ENCODE measurements around the gene TIGAR. TPM values are rescaled to one million over a fixed set of nuclear protein-coding genes. Genes with fewer than 3 reads are reported as not detected.
A peak's percentile ranks its signal among the peaks of the same experiment; 100 is the strongest.

Gene TIGAR
- total RNA-seq, 2 donors from 2014 or later = 1.9 to 6.6 TPM

GRCh38 chr12:4312251-4312650, 8.8 kb upstream of the TIGAR start:
- Histone ChIP-seq H3K36me3 (no peaks in the 10 kb centered on the region), H3K4me3 (no peak overlapping the region), H3K27me3 (replicated peaks; ENCODE audit: insufficient read depth) (no peaks in the 10 kb centered on the region), H3K27ac (no peak overlapping the region), H3K9me3 (no peaks in the 10 kb centered on the region), H3K4me1 (replicated peaks) (no peaks in the 10 kb centered on the region)
- TF ChIP-seq POLR2AphosphoS5 (IDR thresholded peaks at IDR 0.05) (no peak), POLR2A (IDR thresholded peaks at IDR 0.05) (no peak), CTCF (IDR thresholded peaks at IDR 0.05) (no peak)
- intact Hi-C loops (cut with DNase I) = no loop called here
- WGBS = 83% methylated on average over 2 of the region's 2 CpGs
- DNase-seq (ENCODE audit: low spot score) = no peak

- peak overlapping the region; percentile 69 to 85 for H3K4me3 ChIP-seq
- TF ChIP-seq POLR2A (IDR thresholded peaks at IDR 0.05) = no peak
- no peak for TF ChIP-seq POLR2AphosphoS5 (IDR thresholded peaks at IDR 0.05)
- TF ChIP-seq CTCF (IDR thresholded peaks at IDR 0.05) = no peak
- no peaks in the 10 kb centered on the region for H3K36me3 ChIP-seq
- no peak for DNase-seq (ENCODE audit: low spot score)
- no peaks in the 10 kb centered on the region for H3K4me1 ChIP-seq (replicated peaks)
- WGBS = under 1% methylated on average over 13 of the region's 13 CpGs
- no peaks in the 10 kb centered on the region for H3K27me3 ChIP-seq (replicated peaks; ENCODE audit: insufficient read depth)
- no peaks in the 10 kb centered on the region for H3K9me3 ChIP-seq
- H3K27ac ChIP-seq = peak overlapping the region; percentile 64 to 72
- intact Hi-C loops (cut with DNase I) = no loop called here
Observed at GRCh38 chr12:4320497-4320852, 538 bp upstream of the TIGAR start.

- DNase-seq (ENCODE audit: low spot score) = no peak
- TF ChIP-seq POLR2A (IDR thresholded peaks at IDR 0.05) = no peak
- TF ChIP-seq POLR2AphosphoS5 (IDR thresholded peaks at IDR 0.05) = no peak
- TF ChIP-seq CTCF (IDR thresholded peaks at IDR 0.05) = no peak
- intact Hi-C loops (cut with DNase I) = no loop called here
- Histone ChIP-seq H3K36me3 (no peaks in the 10 kb centered on the region), H3K9me3 (no peaks in the 10 kb centered on the region), H3K4me3 (no peak overlapping the region), H3K27ac (no peak overlapping the region), H3K4me1 (replicated peaks) (no peaks in the 10 kb centered on the region), H3K27me3 (replicated peaks; ENCODE audit: insufficient read depth) (no peaks in the 10 kb centered on the region)
- 79% methylated on average over 5 of the region's 5 CpGs for whole genome bisulfite sequencing
Observed at GRCh38 chr12:4322726-4323125, 1.7 kb downstream of the TIGAR start.

GRCh38 chr12:4323396-4323795, 2.4 kb downstream of the TIGAR start:
- Histone ChIP-seq H3K27me3 (replicated peaks; ENCODE audit: insufficient read depth) (no peaks in the 10 kb centered on the region), H3K27ac (no peak overlapping the region), H3K36me3 (no peaks in the 10 kb centered on the region), H3K9me3 (no peaks in the 10 kb centered on the region), H3K4me3 (no peak overlapping the region), H3K4me1 (replicated peaks) (no peaks in the 10 kb centered on the region)
- 90% methylated on average over 4 of the region's 4 CpGs for WGBS
- intact Hi-C loops (cut with DNase I) = no loop called here
- TF ChIP-seq POLR2AphosphoS5 (IDR thresholded peaks at IDR 0.05) (no peak), POLR2A (IDR thresholded peaks at IDR 0.05) (no peak)
- no peak for DNase-seq (ENCODE audit: low spot score)

- no peak overlapping the region for H3K4me3 ChIP-seq
- no peaks in the 10 kb centered on the region for H3K4me1 ChIP-seq (replicated peaks)
- no peaks in the 10 kb centered on the region for H3K27me3 ChIP-seq (replicated peaks; ENCODE audit: insufficient read depth)
- no peak overlapping the region for H3K27ac ChIP-seq
- TF ChIP-seq POLR2AphosphoS5 (IDR thresholded peaks at IDR 0.05) = no peak
- no peak for TF ChIP-seq POLR2A (IDR thresholded peaks at IDR 0.05)
- TF ChIP-seq CTCF (IDR thresholded peaks at IDR 0.05) = no peak
- H3K36me3 ChIP-seq = no peaks in the 10 kb centered on the region
- DNase-seq (ENCODE audit: low spot score) = no peak
- WGBS = 98% methylated on average over 28 of the region's 28 CpGs
- no peaks in the 10 kb centered on the region for H3K9me3 ChIP-seq
- intact Hi-C loops (cut with DNase I) = no loop called here
Observed at GRCh38 chr12:4324366-4324765, 3.4 kb downstream of the TIGAR start.
